Adrenal gland (tissue), 5 donors: ENCODE results near the gene P2RY8.

Experiments
- CTCF ChIP-seq, 6 experiments: fragments of 450-650 bp in 4 of 6; fragments of 200-600 bp in 2 of 6; sonication (generic) in 1 of 6; IDR thresholded peaks; 1 replicate in 5 of 6; 2 replicates in 1 of 6; pipeline versions ENCODE4 v1.5.1 to v1.8.0; 2016 to 2021; ENCODE audit warnings: antibody characterized with exemption in 6 of 6, mild to moderate bottlenecking in 2 of 6, moderate library complexity in 1 of 6
- POLR2A ChIP-seq, 2 donors: fragments of 450-650 bp; IDR thresholded peaks; one replicate each; pipeline ENCODE4 v1.6.1; 2017; ENCODE audit warnings: antibody characterized with exemption in 2 of 2, mild to moderate bottlenecking in 2 of 2, moderate library complexity in 1 of 2
- donor health status: DM: no; HTN: no; CAD: no.

- no peak for TF ChIP-seq CTCF (IDR thresholded peaks at IDR 0.05)
- no peak for TF ChIP-seq POLR2A (IDR thresholded peaks at IDR 0.05)
Observed at GRCh38 chrX:1518512-1518911, 18.5 kb downstream of the P2RY8 start.
